Subcutaneous abdominal adipose tissue (tissue), 5 donors: ENCODE measurements around the gene KIF6.

Source experiments
- H3K27ac ChIP-seq: one replicate; pipeline ENCODE4 v1.7.0; 2013; ENCODE audit warnings: low read depth, mild to moderate bottlenecking, inconsistent platforms, low read length, moderate library complexity
- H3K27me3 ChIP-seq, 5 donors: one replicate each; pipeline ENCODE4 v1.7.0; 2013; ENCODE audit warnings: low read length in 5 of 5, inconsistent platforms in 1 of 5; ENCODE audit not compliant: control insufficient read depth in 5 of 5, insufficient read depth in 4 of 5
- H3K36me3 ChIP-seq, 5 donors: one replicate each; pipeline ENCODE4 v1.7.0; 2013; ENCODE audit warnings: low read length in 5 of 5; ENCODE audit not compliant: control insufficient read depth in 5 of 5, insufficient read depth in 5 of 5
- H3K4me1 ChIP-seq, 5 donors: one replicate each; pipeline ENCODE4 v1.7.0; 2013; ENCODE audit warnings: low read length in 5 of 5, mild to moderate bottlenecking in 3 of 5, moderate library complexity in 1 of 5; ENCODE audit not compliant: control insufficient read depth in 5 of 5, insufficient read depth in 5 of 5
- H3K4me3 ChIP-seq, 5 donors: one replicate each; pipeline ENCODE4 v1.7.0; 2013; ENCODE audit warnings: low read length in 5 of 5, low read depth in 1 of 5
- H3K9ac ChIP-seq, 5 donors: one replicate each; pipeline ENCODE4 v1.7.0; 2013; ENCODE audit warnings: low read length in 5 of 5, mild to moderate bottlenecking in 4 of 5, moderate library complexity in 3 of 5
- H3K9me3 ChIP-seq, 5 donors: one replicate each; pipeline ENCODE4 v1.7.0; 2013; ENCODE audit warnings: low read length in 5 of 5; ENCODE audit not compliant: control insufficient read depth in 5 of 5
- donor health status: healthy.
- donor health status: healthy.
- donor health status: healthy.
- donor health status: healthy.
- donor health status: healthy.

KIF6 gene

GRCh38 chr6:39561536-39562266 lies 163.5 kb downstream of the KIF6 start:
- Histone ChIP-seq H3K4me3 (no peak overlapping the region), H3K4me1 (peaks cover 0 to 3% (median 3%) of the 10 kb centered on the region in 5 donors), H3K27me3 (no peaks in the 10 kb centered on the region), H3K9me3 (no peaks in the 10 kb centered on the region), H3K36me3 (no peaks in the 10 kb centered on the region), H3K9ac (no peak overlapping the region), H3K27ac (no peak overlapping the region)

DNA sequence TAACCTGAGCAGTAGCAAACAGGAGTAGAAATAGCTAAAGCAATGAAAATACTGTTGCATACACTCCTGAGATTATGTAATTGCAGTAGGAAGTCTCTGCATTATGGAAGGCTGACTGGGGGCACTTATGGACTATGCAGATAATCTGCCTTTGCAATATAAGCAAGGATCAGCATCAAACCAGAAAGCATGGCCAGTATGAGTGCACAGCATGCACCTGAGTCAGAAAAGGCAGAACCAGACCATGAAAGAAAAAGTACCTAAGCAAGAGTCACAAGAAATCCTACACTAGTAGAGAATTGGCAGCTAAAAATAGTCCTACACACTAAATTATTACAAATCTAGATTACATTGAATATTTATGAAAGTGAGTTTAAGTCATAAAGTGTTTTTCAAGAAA lies 164.3 kb downstream of the KIF6 start:
- peaks cover 0 to 3% (median 1%) of the 10 kb centered on the region in 5 donors for H3K4me1 ChIP-seq
- no peak overlapping the region for H3K4me3 ChIP-seq
- no peak overlapping the region for H3K9ac ChIP-seq
- H3K9me3 ChIP-seq = no peaks in the 10 kb centered on the region
- no peak overlapping the region for H3K27ac ChIP-seq
- no peaks in the 10 kb centered on the region for H3K36me3 ChIP-seq
- H3K27me3 ChIP-seq = no peaks in the 10 kb centered on the region

DNA sequence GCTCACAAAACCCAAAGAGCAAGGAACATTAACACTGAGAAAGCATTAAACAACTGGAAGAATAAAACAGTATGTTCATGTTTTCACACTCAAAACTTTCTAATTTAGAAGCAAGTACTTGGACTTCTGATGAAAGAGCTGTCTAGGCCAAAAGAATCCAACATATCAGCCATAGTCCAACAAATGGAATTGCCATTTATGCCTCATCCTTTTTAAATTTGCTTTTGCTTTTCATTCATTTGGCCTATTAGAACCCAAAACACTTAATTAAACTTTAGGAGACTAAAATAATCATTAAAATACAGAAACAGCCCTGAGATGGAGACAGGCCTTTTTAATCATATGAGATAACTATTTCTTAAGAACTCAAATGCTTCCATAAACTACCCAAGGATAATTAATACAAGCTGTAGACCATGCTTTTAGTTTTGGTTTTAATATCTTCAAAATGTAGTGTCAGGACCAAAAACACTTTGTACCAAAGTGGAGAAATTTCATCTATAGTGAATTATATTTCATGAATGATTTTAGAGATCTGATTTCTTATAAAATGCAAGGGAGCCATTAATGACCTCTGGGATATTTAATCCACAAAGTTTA lies 166.5 kb downstream of the KIF6 start:
- Histone ChIP-seq H3K36me3 (no peaks in the 10 kb centered on the region), H3K27ac (no peak overlapping the region)

DNA sequence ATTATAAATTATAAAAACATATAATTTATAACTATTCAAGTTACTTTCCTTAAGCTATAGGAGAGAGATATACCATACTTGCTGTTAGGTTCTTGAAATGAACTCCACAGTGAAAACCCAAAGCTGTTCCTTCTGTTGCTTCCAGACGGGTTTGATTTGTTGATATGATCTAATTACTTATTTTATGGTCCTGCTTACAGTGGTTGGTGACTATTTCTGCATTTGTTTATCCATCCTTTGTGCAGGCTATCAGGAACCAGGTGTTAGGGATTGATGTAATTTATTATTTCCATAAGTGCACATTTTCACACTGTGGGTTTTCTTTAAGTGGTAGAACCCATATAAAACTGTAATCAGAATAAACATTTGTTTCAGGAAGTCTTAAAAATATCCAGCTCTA lies 167.1 kb downstream of the KIF6 start:
- Histone ChIP-seq H3K9me3 (no peaks in the 10 kb centered on the region), H3K36me3 (no peaks in the 10 kb centered on the region), H3K27me3 (no peaks in the 10 kb centered on the region), H3K4me1 (peaks cover 0 to 9% (median 9%) of the 10 kb centered on the region in 5 donors), H3K4me3 (no peak overlapping the region), H3K9ac (no peak overlapping the region), H3K27ac (no peak overlapping the region)

More for the DNA sequence above, 166.5 kb downstream of the KIF6 start:
- Histone ChIP-seq H3K9ac (no peak overlapping the region), H3K4me3 (no peak overlapping the region), H3K27me3 (no peaks in the 10 kb centered on the region), H3K4me1 (peaks cover 0 to 8% (median 7%) of the 10 kb centered on the region in 5 donors), H3K9me3 (no peaks in the 10 kb centered on the region)

DNA sequence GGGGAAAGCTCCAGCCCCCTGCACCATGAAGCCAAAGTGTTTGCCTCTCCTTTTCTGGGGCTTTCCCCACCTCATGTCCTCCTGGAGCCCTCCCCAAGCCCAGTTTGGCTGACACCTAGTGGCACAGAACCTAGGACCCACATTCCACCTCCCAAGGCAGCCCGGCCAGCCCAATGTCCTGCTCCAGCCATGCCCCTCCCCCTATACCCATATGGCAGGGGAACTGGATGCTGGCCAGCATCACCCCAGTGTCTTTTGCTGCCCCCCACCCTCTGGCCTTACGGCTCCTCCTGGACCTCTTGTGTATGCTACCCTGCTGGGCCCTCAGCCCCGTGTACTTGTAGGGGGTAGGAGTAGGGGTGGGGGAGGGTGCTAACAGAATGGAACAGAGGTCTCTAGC lies 170.1 kb downstream of the KIF6 start:
- Histone ChIP-seq H3K36me3 (no peaks in the 10 kb centered on the region), H3K9me3 (no peaks in the 10 kb centered on the region), H3K27me3 (no peaks in the 10 kb centered on the region), H3K27ac (no peak overlapping the region), H3K4me1 (peaks cover 0 to 9% (median 6%) of the 10 kb centered on the region in 5 donors), H3K9ac (no peak overlapping the region), H3K4me3 (no peak overlapping the region)

DNA sequence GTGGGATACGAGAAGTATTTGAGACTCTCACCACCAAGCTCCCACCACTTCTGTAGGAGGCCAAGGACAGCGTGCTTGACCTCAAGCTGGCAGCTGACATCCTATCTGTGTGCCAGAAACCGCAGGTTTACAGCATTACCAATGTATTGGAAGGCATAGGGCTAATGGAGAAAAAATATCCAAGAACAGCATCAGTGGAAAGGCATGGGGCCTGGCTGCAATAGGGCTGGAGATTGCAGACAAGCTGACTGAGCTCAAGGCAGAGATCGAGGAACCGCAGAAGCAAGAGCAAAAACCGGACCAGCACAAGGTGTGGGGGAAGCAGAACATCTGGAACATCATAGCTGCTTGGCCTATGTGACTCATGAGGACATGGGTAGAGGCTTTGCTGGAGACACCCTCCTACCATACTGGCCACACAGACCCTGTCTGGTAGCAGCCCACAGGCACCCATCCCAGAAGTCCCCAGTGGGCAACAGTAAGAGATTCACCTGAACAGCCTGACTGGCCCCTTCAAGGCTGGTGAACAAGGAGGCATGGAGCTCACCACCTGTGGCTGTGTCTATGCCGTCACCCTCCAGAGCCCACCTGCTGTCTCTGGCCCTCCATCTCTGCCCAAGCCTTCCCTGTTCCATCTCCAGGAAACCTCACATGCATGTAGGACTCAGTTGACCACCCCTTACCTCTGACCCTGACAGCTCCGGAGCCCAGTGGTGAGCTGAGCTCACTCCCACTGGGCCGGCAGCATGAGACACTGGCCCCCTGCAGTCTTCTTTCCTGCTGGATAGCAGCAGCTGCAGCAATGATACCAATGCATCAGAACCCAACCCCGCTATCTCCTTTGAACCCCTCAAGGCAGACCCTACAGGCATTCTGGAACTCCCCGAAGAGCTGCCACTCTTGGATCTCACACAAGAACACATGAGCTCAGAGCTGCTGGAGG lies 171.1 kb downstream of the KIF6 start:
- Histone ChIP-seq H3K27ac (no peak overlapping the region), H3K9me3 (no peaks in the 10 kb centered on the region), H3K27me3 (no peaks in the 10 kb centered on the region), H3K9ac (no peak overlapping the region), H3K4me3 (no peak overlapping the region), H3K36me3 (no peaks in the 10 kb centered on the region), H3K4me1 (peaks cover 0 to 9% (median 6%) of the 10 kb centered on the region in 5 donors)

DNA sequence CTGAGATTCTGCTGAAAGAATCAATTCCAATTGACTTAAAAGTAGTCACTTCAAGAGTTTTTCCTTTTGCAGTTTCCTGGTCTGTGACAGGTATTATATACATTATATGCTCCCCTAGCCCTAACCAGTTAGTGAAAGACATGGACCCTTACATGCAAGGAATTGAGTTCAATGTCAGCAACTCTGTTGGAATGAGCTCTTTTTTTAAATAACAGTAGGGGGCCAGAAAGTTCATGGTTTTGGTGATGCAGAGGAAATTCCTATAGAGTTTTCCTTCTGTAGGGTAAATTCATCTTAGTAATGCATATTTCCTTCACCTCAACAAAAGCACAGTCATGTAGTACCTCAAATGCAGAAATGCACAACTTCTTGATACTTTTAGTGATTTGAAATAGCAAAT lies 172.2 kb downstream of the KIF6 start:
- no peak overlapping the region for H3K27ac ChIP-seq
- H3K9ac ChIP-seq = no peak overlapping the region
- H3K4me1 ChIP-seq = peaks cover 0 to 9% (median 6%) of the 10 kb centered on the region in 5 donors
- no peaks in the 10 kb centered on the region for H3K36me3 ChIP-seq
- H3K27me3 ChIP-seq = no peaks in the 10 kb centered on the region
- H3K4me3 ChIP-seq = no peak overlapping the region
- no peaks in the 10 kb centered on the region for H3K9me3 ChIP-seq

DNA sequence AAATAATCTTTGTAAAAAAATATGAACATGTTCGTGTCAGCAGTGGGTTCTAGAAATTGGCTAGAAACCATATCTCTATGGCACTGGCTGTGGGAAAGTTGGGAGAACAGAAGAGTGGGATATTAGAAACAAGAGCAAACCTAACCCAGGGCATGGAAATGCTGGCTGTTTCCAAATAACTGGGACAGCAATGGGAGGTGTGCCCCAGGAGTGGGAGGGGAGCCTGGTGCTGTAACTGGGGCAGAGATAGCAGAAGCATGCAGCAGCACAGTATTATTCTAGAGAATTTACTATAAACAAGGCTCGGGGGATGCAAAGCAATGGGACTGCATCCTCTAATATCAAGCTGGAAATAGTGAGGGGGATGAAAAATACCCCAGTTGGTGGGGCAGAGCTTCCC lies 175.0 kb downstream of the KIF6 start:
- no peaks in the 10 kb centered on the region for H3K36me3 ChIP-seq
- no peaks in the 10 kb centered on the region for H3K9me3 ChIP-seq
- no peak overlapping the region for H3K4me3 ChIP-seq
- peaks cover 0 to 9% (median 6%) of the 10 kb centered on the region in 5 donors for H3K4me1 ChIP-seq
- H3K9ac ChIP-seq = no peak overlapping the region
- H3K27ac ChIP-seq = no peak overlapping the region
- H3K27me3 ChIP-seq = no peaks in the 10 kb centered on the region

- peaks cover 0 to 4% (median 0%) of the 10 kb centered on the region in 5 donors for H3K4me1 ChIP-seq
- no peaks in the 10 kb centered on the region for H3K9me3 ChIP-seq
- no peaks in the 10 kb centered on the region for H3K27me3 ChIP-seq
- no peaks in the 10 kb centered on the region for H3K36me3 ChIP-seq
- no peak overlapping the region for H3K4me3 ChIP-seq
- no peak overlapping the region for H3K9ac ChIP-seq
- H3K27ac ChIP-seq = no peak overlapping the region
These were observed 178.5 kb downstream of the KIF6 start for GRCh38 chr6:39546731-39547130.

DNA sequence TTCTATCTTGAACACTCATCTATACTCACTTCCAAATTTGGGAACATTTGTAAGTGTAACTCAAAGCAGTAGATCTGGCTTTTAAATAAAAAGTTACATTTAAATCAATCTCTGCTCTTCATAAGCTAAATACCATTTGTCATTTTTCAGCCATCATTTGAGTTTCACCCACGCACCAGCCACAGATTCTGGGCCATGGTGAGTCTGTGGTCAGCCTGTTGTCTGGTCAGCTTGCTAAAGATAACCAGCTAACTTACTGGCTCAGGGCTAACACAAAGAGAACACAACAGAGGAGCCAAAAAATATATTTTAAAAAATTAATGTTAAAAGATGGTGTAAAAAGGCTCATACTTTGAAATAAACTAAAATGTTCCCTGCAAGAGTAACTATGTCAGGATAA lies 181.3 kb downstream of the KIF6 start:
- no peak overlapping the region for H3K4me3 ChIP-seq
- no peak overlapping the region for H3K9ac ChIP-seq
- no peaks in the 10 kb centered on the region for H3K9me3 ChIP-seq
- no peak overlapping the region for H3K27ac ChIP-seq
- no peaks in the 10 kb centered on the region for H3K27me3 ChIP-seq
- H3K36me3 ChIP-seq = no peaks in the 10 kb centered on the region
- peaks cover 0 to 4% (median 0%) of the 10 kb centered on the region in 5 donors for H3K4me1 ChIP-seq
